ENCODE data around the gene PRKACA. TPM values are rescaled to one million over a fixed set of nuclear protein-coding genes. Genes with fewer than 3 reads are reported as not detected.

The PRKACA gene
- total RNA-seq, 1 experiment from 2014 or later = 48.9 TPM

Other genes with a start within 250 kb of the PRKACA start
- 0.50 TPM in 1 of 2 replicates, not detected in the other for gene NANOS3, start 240.6 kb downstream of the PRKACA start, total RNA-seq (2014; rRNA removed; shearing (Covaris generic))
- 0.21 TPM in 1 of 2 replicates, not detected in the other for gene BRME1, start 211.6 kb downstream of the PRKACA start, total RNA-seq (2014; rRNA removed; shearing (Covaris generic))
- gene CC2D1A, start 211.6 kb downstream of the PRKACA start, total RNA-seq (2014; rRNA removed; shearing (Covaris generic)) = 12.3 and 18.3 TPM in 2 replicates
- gene PODNL1, start 179.3 kb downstream of the PRKACA start, total RNA-seq (2014; rRNA removed; shearing (Covaris generic)) = 0.53 TPM in 1 of 2 replicates, not detected in the other
- 28.2 and 29.1 TPM in 2 replicates for gene DCAF15, start 165.3 kb downstream of the PRKACA start, total RNA-seq (2014; rRNA removed; shearing (Covaris generic))
- 2.6 and 3.6 TPM in 2 replicates for gene RFX1, start 111.4 kb downstream of the PRKACA start, total RNA-seq (2014; rRNA removed; shearing (Covaris generic))
- gene RLN3, start 89.6 kb downstream of the PRKACA start, total RNA-seq (2014; rRNA removed; shearing (Covaris generic)) = not detected in 2 replicates
- 2.0 and 4.0 TPM in 2 replicates for gene IL27RA, start 86.0 kb downstream of the PRKACA start, total RNA-seq (2014; rRNA removed; shearing (Covaris generic))
- gene PALM3, start 55.7 kb downstream of the PRKACA start, total RNA-seq (2014; rRNA removed; shearing (Covaris generic)) = not detected in 2 replicates
- 0.34 TPM in 1 of 2 replicates, not detected in the other for gene MISP3, start 45.0 kb downstream of the PRKACA start, total RNA-seq (2014; rRNA removed; shearing (Covaris generic))
- not detected in 2 replicates for gene C19orf67, start 32.0 kb downstream of the PRKACA start, total RNA-seq (2014; rRNA removed; shearing (Covaris generic))
- 64.1 and 130 TPM in 2 replicates for gene SAMD1, start 27.0 kb downstream of the PRKACA start, total RNA-seq (2014; rRNA removed; shearing (Covaris generic))
- 87.5 and 91.2 TPM in 2 replicates for gene ASF1B, start 18.8 kb upstream of the PRKACA start, total RNA-seq (2014; rRNA removed; shearing (Covaris generic))
- 4.9 and 22.4 TPM in 2 replicates for gene ADGRL1, start 88.4 kb upstream of the PRKACA start, total RNA-seq (2014; rRNA removed; shearing (Covaris generic))

All from SJSA1 (cell line).